Stimulated activated CD8-positive, alpha-beta memory T cell treated with anti-CD3 and anti-CD28 coated beads, Interleukin-2, amount 100 ng/mL, for 1 hour (primary cell): ENCODE data around the gene ASXL2.
"Not testable (repeated sequence)": the region's sequence is repeated elsewhere in the genome, so short reads cannot be mapped to it uniquely, and the experiment has no call there.

Experiments
- DNase-seq, 2 donors: peaks; one replicate each; pipeline ENCODE4 v3.0.0-alpha.2; 2020; ENCODE audit warnings: low read depth in 2 of 2

Gene ASXL2

GRCh38 chr2:25736899-25737515, 141.3 kb downstream of the ASXL2 start:
- DNase-seq: no peak

GRCh38 chr2:25735835-25736234, 142.5 kb downstream of the ASXL2 start:
- DNase-seq: no peak

GRCh38 chr2:25728559-25728958, 149.7 kb downstream of the ASXL2 start:
- DNase-seq: no peak

GRCh38 chr2:25726522-25726921, 151.8 kb downstream of the ASXL2 start:
- DNase-seq: no peak

- DNase-seq: no peak
These were observed 152.4 kb downstream of the ASXL2 start for GRCh38 chr2:25725877-25726276.

DNA sequence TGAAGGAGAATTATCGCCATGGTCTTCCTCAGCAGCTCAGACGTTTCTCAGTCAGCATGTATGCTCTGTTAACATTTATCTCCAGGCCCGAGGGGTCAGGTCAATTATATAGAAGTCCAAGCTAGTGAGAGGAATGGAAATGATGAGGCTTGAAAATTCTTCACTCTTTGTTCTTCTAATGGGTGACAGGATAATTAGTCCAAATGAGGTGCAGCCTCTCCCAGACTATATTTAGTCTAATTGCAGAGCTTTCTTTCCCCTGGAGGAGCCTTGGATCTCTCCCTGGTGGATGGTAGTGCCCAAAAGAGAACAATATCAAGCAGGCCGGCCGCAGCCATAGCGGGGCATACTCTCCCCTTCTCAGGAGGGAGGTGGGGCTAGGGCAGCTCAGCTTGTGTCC, 153.5 kb downstream of the ASXL2 start:
- no peak for DNase-seq

DNA sequence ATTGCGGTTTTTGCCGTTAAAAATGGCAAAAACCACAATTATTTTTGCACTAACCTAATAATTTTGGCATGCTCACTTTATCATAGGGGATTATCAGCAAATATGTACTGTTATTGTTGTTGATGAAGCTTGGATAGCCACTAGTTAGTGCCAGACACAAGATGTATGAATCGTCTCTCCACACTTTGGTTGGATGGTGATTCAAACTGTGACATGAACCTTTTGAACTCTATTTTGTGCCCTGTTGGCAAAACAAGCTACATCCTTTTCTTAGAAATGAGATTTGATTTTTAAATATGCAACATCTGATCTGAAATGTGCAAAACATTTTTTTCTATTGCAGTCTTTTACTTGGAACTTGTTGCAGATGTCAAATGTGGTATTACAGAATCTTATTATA, 156.1 kb downstream of the ASXL2 start:
- DNase-seq: no peak

DNA sequence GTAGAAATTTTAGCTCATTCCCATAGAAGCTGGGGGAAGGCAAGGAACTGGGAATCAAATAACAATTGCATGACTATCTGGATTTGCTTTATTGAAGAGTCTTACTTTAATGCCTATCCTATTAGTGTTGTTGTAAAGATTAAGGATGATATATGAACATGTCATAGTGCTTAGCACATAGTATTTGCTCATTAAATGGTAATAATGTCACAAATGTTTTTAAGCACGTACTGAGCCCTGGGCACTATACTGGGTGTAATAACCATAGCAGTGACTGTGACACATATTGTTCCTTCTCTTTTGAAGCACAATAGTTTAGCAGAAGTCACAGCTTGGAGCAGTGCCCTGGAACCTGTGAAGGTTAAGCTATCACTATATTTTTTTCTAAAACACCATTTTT, 157.7 kb downstream of the ASXL2 start:
- no peak for DNase-seq

- no peak for DNase-seq
These were observed 163.5 kb downstream of the ASXL2 start for GRCh38 chr2:25714740-25715139.

DNA sequence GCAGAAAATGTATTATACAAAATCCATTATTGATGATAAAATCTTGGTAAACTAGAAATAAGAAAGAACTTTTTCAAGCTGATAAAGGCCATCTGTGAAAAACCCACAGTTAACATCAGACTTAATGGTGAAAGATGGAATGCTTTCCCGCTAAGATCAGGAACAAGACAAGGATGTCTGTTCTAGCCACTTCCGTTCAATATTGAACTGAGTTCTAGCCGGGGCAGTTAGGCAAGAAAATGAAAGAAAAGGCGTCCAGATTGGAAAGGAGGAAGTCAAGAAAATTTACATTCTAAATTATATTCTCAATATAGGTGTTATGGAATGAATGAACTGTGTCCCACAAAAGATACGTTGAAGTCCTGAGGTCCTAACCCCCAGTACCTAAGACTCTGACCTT, 165.8 kb downstream of the ASXL2 start:
- DNase-seq: no peak

- DNase-seq: no peak
These were observed 166.5 kb downstream of the ASXL2 start for GRCh38 chr2:25711675-25712354.

DNA sequence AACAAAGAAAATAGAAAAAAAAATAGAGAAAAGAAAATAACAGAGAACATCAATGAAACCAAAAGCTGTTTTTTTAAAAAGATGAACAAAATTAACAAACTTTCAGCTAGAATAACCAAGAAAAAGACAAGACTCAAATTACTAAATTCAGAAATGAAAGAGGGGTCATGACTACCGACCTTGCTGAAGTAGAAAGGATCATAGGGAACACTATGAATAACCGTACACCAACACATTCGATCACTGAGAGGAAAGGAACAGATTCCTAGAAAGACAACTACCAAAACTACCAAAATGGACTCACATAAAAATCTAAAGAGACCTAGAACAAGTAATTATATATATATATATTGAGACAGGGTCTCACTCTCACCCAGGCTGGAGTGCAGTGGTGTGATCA, 167.5 kb downstream of the ASXL2 start:
- no peak for DNase-seq

DNA sequence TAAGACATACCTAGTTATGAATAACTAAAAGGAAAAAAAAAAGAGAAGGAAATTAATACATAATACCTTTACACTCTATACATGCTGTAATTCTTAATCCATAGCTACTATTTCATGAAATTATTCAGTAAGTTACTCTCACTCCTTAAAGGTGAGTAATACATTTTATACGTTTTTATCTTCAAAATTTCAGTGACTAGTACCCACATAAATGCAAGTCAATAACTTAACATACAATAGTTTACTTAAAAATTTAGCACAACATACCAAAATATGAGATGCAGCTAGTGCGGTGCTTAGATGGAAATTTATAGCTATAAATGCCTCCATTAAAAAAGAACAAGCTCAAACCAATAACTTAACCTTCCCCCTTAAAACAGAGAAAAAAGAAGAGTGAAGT, 168.9 kb downstream of the ASXL2 start:
- no peak for DNase-seq

DNA sequence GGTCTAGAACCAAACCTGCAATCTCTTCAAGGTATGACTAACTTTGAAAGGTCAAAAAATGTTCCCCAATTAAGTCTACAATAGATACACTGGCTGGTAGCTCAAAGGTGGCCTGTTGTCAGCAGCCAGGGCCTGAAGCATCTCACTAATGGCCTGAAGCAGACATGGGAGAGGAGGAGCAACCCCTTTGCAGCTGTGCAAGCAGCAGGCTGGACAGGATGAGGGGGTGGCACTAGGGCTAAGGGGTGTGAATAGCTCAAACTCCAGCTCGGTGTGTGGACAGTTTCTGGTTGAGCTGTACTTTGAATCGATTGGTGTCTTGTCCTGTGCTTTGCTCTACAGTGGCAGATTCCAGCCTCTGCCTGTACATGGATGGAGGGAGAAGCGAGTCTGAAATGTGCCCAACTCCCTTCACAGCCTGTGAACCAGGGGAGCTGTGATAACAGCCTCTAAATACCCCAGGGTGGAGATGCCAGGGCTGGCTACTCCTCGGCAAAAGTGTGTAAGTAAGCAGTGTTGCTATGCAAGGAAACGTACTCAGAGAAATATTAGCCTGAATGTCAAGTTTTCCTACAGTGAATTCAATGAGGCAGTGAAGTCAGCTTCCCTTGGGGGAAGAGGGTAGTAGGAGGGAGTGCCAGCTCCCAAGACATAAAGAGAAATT, 170.2 kb downstream of the ASXL2 start:
- DNase-seq: no peak

- not testable (repeated sequence) for DNase-seq
These were observed 172.7 kb downstream of the ASXL2 start for GRCh38 chr2:25705575-25705974.

DNA sequence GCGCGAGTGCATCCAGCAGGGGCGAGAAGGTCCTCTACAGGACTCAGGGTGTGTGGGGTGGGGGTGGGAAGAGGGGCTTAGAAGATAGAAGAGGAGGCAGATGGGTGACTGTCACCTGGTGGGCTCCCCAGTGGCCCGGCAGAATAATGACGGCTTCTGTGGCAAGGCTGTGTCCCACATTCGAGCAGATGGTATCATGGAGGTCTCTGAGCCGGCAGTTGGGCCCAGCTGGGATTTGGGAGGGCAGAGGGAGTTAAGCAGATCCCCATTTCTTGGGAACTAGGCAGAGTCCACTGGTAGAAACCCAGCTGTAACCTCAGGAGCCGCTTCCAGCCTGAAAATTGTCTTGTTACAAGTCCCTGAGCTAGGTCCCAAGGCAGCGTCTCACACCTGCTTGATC, 176.5 kb downstream of the ASXL2 start:
- DNase-seq: no peak

DNA sequence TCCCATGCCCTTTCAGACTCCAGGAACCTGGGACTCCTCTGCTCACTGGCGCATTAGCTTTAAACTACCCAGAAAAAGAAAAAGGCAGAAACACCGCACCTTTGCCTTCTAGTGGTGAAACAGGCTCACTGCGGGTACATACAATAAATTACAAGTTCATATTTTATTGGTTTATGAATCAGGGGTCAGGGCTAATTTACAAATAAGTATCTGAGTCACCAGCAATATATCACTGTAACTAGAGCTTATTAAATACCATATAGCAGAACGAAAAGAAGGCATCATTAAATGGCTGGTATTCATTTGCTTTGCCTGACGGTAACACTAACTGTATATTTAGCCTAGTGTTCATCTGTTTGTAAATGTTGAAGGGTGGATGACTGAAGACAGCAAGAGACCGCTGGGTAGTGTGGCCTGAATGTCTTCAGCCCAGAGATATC, 178.0 kb downstream of the ASXL2 start:
- no peak for DNase-seq

DNA sequence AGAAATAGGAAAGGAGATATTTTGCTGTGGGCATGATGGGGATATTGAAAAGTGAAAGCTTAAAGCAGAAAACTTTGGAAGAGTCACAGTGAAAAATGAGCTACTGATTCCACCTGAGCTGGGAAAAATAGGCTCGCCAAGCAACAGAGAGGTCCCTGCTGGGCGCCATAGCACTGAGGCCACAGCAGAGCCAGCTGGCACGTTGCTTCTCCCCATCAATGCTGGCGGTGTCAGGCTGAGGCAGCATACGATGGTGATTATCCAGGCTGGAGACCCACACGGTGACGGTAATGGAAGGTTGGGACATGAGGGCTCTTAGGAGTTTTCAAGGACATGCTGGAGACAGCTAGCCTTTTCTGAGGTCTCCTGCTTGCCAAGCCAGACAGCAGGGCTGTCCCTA, 179.1 kb downstream of the ASXL2 start:
- no peak for DNase-seq

GRCh38 chr2:25698752-25699151, 179.5 kb downstream of the ASXL2 start:
- no peak for DNase-seq

GRCh38 chr2:25697559-25698341, 180.5 kb downstream of the ASXL2 start:
- DNase-seq: no peak

- DNase-seq: no peak
These were observed 185.4 kb downstream of the ASXL2 start for GRCh38 chr2:25692737-25693445.

GRCh38 chr2:25692143-25692542, 186.1 kb downstream of the ASXL2 start:
- no peak for DNase-seq
